ENCODE measurements around the gene ZNF345. TPM values are rescaled to one million over a fixed set of nuclear protein-coding genes. Genes with fewer than 3 reads are reported as not detected.
A peak's percentile ranks its signal among the peaks of the same experiment; 100 is the strongest.

ZNF345 gene
- 2.3 and 2.6 TPM in 2 replicates for polyA plus RNA-seq (2011; rRNA removed)
- polyA minus RNA-seq (2011; rRNA and poly(A)+ RNA removed), result 2.1 and 3.5 TPM in 2 replicates

DNA sequence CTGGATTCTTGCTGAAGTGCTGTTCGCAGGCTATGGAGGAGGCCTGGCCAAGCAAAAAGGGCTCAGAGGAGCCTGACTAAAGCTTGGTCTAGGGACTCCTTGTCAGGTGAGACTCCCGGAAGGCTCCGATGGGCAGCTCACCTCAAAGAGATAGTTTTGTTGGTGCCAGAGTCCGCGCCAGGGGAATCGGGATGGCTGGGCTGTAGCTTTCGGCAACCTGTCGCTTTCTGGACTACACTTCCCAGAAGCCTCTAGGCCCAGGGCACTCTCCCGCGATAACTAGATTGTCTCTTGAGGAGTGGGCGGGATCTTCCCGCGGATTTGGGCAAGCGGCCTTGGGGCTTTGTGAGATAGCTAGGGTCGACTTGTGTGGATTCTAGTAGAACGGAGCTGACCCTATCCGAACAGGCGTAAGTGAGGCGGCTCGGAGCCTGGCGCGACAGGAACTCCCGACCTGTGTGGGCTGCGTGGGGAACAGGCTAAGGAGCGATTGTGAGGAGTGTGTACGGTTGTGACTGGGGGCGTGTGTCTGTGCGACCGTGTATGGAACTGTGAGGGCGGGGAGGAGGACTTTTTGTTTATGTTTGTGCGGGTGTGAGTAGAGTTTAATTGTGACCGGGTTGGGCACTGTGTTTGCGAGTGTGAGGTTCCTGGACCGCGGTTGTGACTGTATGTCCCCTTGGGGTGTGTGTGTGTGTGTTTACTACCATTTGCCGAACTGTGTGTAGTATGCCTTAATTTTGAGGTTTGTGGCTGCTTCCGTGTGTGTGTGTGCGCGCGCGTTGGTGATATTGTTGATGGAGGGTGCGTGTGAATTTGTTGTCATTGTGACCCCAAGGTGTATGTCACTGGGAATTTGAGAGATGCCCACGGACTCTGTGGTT, at the start of gene ZNF345:
TSS of gene ZNF345 (plus strand) at position 318 of the 884 bp plus-strand sequence. CDS start 25,955 bp downstream, outside the sequence.
- ChIA-PET CTCF (interaction anchor here (0.5 to 0.6 kb wide), 2 partner anchors 304 to 660 kb away, joined by 3 to 7 read pairs; no protein-coding TSS in a partner anchor), POLR2A (interaction anchor here (0.6 to 1.6 kb wide), 5 partner anchors 13 to 384 kb away, joined by 3 to 29 read pairs (median 4); partner anchors contain the start of genes ZNF585A and ZNF790)
- H3K27me3 ChIP-seq (ENCODE audit: control insufficient read depth, insufficient read depth, low read length), result no peaks in the 10 kb centered on the region
- TF ChIP-seq, protein P1, sequence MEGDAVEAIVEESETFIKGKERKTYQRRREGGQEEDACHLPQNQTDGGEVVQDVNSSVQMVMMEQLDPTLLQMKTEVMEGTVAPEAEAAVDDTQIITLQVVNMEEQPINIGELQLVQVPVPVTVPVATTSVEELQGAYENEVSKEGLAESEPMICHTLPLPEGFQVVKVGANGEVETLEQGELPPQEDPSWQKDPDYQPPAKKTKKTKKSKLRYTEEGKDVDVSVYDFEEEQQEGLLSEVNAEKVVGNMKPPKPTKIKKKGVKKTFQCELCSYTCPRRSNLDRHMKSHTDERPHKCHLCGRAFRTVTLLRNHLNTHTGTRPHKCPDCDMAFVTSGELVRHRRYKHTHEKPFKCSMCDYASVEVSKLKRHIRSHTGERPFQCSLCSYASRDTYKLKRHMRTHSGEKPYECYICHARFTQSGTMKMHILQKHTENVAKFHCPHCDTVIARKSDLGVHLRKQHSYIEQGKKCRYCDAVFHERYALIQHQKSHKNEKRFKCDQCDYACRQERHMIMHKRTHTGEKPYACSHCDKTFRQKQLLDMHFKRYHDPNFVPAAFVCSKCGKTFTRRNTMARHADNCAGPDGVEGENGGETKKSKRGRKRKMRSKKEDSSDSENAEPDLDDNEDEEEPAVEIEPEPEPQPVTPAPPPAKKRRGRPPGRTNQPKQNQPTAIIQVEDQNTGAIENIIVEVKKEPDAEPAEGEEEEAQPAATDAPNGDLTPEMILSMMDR (IDR thresholded peaks at IDR 0.05; ENCODE audit: low read depth, low read length), result no peak
- H3K9me3 ChIP-seq (ENCODE audit: control insufficient read depth, insufficient read depth, low read length), result peaks cover 24% of the 10 kb centered on the region
- H3K4me3 ChIP-seq (ENCODE audit: low read depth, low read length), result peak within 1 kb of the TSS; percentile 100
- peak within 1 kb of the TSS; percentile 65 for H3K27ac ChIP-seq (ENCODE audit: low read depth, low read length)
- peak; percentile 86 for DNase-seq (ENCODE audit: low read depth, low spot score)

DNA sequence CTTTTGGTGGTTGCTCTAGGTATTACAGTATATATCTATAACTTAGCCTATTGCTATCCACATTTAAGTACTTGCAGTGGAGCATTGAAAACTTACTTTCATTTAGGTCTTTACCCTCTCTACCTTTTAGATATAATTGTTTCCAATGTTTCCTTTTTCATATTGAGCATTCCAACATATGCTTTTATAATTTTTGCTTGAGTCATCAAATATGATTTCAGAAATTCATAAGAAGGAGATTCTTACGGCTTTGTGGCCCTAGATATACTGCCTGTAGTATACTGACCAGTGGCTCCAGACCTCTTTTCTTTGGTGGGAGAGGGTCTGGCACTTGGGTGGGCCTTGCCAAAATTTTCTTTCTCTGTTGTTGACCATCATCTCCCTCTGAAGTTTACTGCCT, 45.3 kb upstream of the ZNF345 start:
- H3K27ac ChIP-seq (ENCODE audit: low read depth, low read length), result no peak overlapping the region
- H3K4me3 ChIP-seq (ENCODE audit: low read depth, low read length), result no peak overlapping the region
- DNase-seq (ENCODE audit: low read depth, low spot score), result no peak
- POLR2A ChIA-PET, result no interaction called here
- no peaks in the 10 kb centered on the region for H3K27me3 ChIP-seq (ENCODE audit: control insufficient read depth, insufficient read depth, low read length)
- H3K9me3 ChIP-seq (ENCODE audit: control insufficient read depth, insufficient read depth, low read length), result peaks cover 58% of the 10 kb centered on the region
- CTCF ChIA-PET, result no interaction called here
- TF ChIP-seq, protein P1 (IDR thresholded peaks at IDR 0.05; ENCODE audit: low read depth, low read length), result no peak

DNA sequence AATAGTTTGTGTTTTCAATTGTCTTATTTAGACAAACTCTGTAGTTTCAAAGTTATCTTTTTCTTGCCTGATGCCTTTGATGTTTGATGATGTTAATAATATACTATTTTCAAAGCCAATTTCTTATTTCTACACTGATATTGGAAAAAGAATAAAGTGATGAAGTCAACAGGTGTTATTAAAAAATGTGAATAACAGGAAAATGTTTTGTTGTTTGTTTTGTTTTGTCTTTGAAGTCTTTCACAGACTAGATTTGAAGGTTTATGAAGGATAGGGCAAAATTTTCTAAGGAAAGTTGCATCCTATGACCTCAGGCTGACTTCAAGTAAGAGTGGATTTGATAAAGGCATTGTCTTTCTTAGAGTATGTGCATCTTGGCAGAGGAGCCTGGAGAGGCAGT, 43.6 kb upstream of the ZNF345 start:
- Histone ChIP-seq H3K27me3 (ENCODE audit: control insufficient read depth, insufficient read depth, low read length) (no peaks in the 10 kb centered on the region), H3K27ac (ENCODE audit: low read depth, low read length) (no peak overlapping the region), H3K4me3 (ENCODE audit: low read depth, low read length) (no peak overlapping the region), H3K9me3 (ENCODE audit: control insufficient read depth, insufficient read depth, low read length) (peaks cover 44% of the 10 kb centered on the region)
- DNase-seq (ENCODE audit: low read depth, low spot score), result no peak
- TF ChIP-seq, protein P1 (IDR thresholded peaks at IDR 0.05; ENCODE audit: low read depth, low read length), result no peak
- POLR2A ChIA-PET, result no interaction called here
- CTCF ChIA-PET, result no interaction called here

DNA sequence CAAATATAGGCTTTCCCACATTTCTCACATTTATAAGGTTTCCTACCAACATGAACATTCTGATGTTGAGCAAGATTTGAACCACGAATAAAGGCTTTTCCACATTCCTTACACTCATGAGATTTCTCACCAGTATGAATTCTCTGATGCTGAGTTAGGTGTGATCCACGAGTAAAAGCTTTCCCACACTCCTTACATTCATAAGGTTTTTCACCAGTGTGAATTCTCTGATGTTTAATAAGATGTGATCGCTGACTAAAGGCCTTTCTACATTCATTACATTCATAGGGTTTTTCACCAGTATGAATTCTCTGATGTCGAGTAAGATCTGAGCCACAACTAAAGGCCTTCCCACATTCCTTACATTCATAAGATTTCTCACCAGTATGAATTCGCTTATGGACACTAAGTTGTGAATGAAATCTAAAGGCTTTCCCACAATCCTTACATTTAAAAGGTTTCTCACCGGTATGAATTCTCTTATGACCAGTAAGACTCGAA, 31.5 kb upstream of the ZNF345 start:
- POLR2A ChIA-PET, result no interaction called here
- H3K27ac ChIP-seq (ENCODE audit: low read depth, low read length), result no peak overlapping the region
- H3K27me3 ChIP-seq (ENCODE audit: control insufficient read depth, insufficient read depth, low read length), result no peaks in the 10 kb centered on the region
- H3K4me3 ChIP-seq (ENCODE audit: low read depth, low read length), result no peak overlapping the region
- no peak for DNase-seq (ENCODE audit: low read depth, low spot score)
- TF ChIP-seq, protein P1 (IDR thresholded peaks at IDR 0.05; ENCODE audit: low read depth, low read length), result no peak
- peaks cover 53% of the 10 kb centered on the region for H3K9me3 ChIP-seq (ENCODE audit: control insufficient read depth, insufficient read depth, low read length)
- CTCF ChIA-PET, result no interaction called here

DNA sequence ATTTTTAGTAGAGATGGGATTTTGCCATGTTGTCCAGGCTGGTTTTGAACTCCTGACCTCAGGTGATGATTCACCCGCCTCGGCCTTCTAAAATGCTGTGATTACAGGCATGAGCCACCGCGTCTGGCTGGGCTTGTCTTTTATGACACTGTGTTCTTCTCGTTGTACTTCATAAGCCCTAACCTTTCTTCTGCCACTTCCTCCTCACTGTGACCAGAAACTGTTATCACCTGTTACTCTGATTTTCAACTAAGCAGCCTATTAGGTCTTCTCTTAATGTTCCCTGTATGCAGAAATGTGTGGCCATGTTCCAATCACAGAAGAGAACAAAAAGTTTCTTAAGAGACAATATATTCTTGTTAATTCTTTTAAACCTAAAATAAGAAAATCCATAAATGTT, 28.9 kb upstream of the ZNF345 start:
- CTCF ChIA-PET, result no interaction called here
- TF ChIP-seq, protein P1 (IDR thresholded peaks at IDR 0.05; ENCODE audit: low read depth, low read length), result no peak
- Histone ChIP-seq H3K9me3 (ENCODE audit: control insufficient read depth, insufficient read depth, low read length) (peaks cover 48% of the 10 kb centered on the region), H3K27ac (ENCODE audit: low read depth, low read length) (no peak overlapping the region), H3K4me3 (ENCODE audit: low read depth, low read length) (no peak overlapping the region), H3K27me3 (ENCODE audit: control insufficient read depth, insufficient read depth, low read length) (no peaks in the 10 kb centered on the region)
- DNase-seq (ENCODE audit: low read depth, low spot score), result no peak
- POLR2A ChIA-PET, result no interaction called here
